RWPE2 (cell line): ENCODE results near the gene CD6.

Experiments
- ATAC-seq: fragments of 200-7000 bp; cut with Tn5 transposase; 3 replicates; pipeline ENCODE4 v1.9.1; 2021; ENCODE audit warnings: low read depth
- DNase-seq: peaks from one replicate; pipeline ENCODE4 v3.0.0-alpha.2; 2020; ENCODE audit warnings: low spot score
- H3K27ac ChIP-seq: fragments of 450-650 bp; 2 replicates; pipeline ENCODE4 v1.5.1; 2017; ENCODE audit warnings: mild to moderate bottlenecking; ENCODE audit not compliant: poor library complexity, severe bottlenecking
- H3K27me3 ChIP-seq: fragments of 250-450 bp; sonication (Bioruptor Pico); 2 replicates; pipeline ENCODE4 v1.5.1; 2021; ENCODE audit warnings: mild to moderate bottlenecking, moderate library complexity; ENCODE audit not compliant: insufficient read depth, poor library complexity, severe bottlenecking
- H3K36me3 ChIP-seq: fragments of 250-450 bp; sonication (Bioruptor Pico); 2 replicates; pipeline ENCODE4 v1.5.1; 2020; ENCODE audit warnings: low read depth, mild to moderate bottlenecking, moderate library complexity
- H3K4me1 ChIP-seq: fragments of 250-450 bp; sonication (Bioruptor Pico); 2 replicates; pipeline ENCODE4 v1.5.1; 2021; ENCODE audit warnings: mild to moderate bottlenecking, moderate library complexity; ENCODE audit not compliant: insufficient read depth, poor library complexity, severe bottlenecking
- H3K4me3 ChIP-seq: fragments of 250-450 bp; sonication (Bioruptor Pico); 2 replicates; pipeline ENCODE4 v1.5.1; 2021; ENCODE audit warnings: mild to moderate bottlenecking, moderate library complexity; ENCODE audit not compliant: severe bottlenecking
- H3K9me3 ChIP-seq: fragments of 250-450 bp; sonication (Bioruptor Pico); 2 replicates; pipeline ENCODE4 v1.5.1; 2021; ENCODE audit warnings: mild to moderate bottlenecking, moderate library complexity; ENCODE audit not compliant: severe bottlenecking
- TF ChIP-seq, protein P1 (sequence below): fragments of 450-650 bp; IDR thresholded peaks from one replicate; pipeline ENCODE4 v1.5.1; 2017; ENCODE audit warnings: mild to moderate bottlenecking, moderate library complexity; ENCODE audit not compliant: poor library complexity, severe bottlenecking

Gene CD6

DNA sequence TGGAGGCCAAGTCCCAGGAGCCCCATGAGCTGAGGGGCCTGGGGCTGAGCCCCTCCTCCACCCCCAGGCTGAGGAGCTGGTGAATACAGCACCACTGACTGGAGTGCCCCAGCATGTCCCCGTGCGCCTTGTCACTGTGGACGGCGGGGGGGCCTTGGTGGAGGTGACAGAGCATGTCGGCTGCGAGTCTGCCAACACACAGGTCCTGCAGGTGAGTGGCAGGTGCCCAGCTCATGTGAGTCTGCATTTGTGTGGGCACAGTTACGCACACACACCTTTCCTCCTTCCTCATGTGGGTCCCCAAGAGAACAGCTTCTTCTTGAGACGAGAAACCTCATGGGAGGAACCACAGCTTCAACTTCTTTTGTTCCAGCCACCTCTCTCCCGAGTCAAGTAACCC is 39.6 kb upstream of the CD6 start:
- Histone ChIP-seq H3K4me3 (no peak overlapping the region), H3K27ac (no peak overlapping the region), H3K27me3 (no peaks in the 10 kb centered on the region), H3K36me3 (peaks cover 12% of the 10 kb centered on the region), H3K4me1 (no peaks in the 10 kb centered on the region), H3K9me3 (no peaks in the 10 kb centered on the region)
- ATAC-seq (no peak), DNase-seq (no peak)
- TF ChIP-seq, protein P1, sequence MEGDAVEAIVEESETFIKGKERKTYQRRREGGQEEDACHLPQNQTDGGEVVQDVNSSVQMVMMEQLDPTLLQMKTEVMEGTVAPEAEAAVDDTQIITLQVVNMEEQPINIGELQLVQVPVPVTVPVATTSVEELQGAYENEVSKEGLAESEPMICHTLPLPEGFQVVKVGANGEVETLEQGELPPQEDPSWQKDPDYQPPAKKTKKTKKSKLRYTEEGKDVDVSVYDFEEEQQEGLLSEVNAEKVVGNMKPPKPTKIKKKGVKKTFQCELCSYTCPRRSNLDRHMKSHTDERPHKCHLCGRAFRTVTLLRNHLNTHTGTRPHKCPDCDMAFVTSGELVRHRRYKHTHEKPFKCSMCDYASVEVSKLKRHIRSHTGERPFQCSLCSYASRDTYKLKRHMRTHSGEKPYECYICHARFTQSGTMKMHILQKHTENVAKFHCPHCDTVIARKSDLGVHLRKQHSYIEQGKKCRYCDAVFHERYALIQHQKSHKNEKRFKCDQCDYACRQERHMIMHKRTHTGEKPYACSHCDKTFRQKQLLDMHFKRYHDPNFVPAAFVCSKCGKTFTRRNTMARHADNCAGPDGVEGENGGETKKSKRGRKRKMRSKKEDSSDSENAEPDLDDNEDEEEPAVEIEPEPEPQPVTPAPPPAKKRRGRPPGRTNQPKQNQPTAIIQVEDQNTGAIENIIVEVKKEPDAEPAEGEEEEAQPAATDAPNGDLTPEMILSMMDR = no peak

DNA sequence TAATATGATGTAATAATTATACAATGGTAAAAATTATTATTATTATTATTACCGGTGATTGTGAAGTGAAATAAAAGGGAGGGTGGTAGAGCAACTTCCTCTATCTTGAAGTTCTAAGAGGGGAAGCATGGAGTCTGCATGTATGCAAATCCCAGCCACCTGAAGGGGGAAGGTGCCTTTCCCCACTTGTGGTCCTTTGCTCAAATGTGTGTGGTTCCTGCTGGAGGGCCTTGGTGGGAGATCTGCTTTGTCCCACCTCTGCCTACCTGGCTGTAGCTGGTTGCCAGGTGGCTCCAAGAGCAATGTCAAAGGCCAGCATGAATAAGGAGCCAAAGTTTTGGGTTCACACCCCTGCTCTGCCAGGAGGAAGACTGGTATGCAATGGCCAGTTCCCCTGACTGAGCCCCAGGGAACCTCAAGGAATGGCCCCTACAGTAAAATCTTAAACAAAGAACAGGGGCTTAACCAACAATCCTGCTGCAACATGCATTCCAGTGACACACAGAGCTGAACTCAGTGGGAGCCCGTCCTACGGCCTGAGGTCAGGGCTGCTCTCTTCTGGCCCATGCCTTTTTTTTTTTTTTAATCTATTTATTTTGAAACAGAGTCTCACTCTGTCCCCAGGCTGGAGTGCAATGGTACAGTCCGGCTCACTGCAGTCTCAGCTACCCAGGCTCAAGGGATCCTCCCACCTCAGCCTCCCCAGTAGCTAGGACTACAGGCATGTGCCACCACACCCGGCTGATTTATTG is 38.7 kb upstream of the CD6 start:
- ATAC-seq (no peak), DNase-seq (no peak)
- TF ChIP-seq, protein P1 = no peak
- H3K4me1 ChIP-seq = no peaks in the 10 kb centered on the region
- H3K27me3 ChIP-seq = no peaks in the 10 kb centered on the region
- no peak overlapping the region for H3K27ac ChIP-seq
- no peak overlapping the region for H3K4me3 ChIP-seq
- H3K9me3 ChIP-seq = no peaks in the 10 kb centered on the region
- peaks cover 12% of the 10 kb centered on the region for H3K36me3 ChIP-seq

DNA sequence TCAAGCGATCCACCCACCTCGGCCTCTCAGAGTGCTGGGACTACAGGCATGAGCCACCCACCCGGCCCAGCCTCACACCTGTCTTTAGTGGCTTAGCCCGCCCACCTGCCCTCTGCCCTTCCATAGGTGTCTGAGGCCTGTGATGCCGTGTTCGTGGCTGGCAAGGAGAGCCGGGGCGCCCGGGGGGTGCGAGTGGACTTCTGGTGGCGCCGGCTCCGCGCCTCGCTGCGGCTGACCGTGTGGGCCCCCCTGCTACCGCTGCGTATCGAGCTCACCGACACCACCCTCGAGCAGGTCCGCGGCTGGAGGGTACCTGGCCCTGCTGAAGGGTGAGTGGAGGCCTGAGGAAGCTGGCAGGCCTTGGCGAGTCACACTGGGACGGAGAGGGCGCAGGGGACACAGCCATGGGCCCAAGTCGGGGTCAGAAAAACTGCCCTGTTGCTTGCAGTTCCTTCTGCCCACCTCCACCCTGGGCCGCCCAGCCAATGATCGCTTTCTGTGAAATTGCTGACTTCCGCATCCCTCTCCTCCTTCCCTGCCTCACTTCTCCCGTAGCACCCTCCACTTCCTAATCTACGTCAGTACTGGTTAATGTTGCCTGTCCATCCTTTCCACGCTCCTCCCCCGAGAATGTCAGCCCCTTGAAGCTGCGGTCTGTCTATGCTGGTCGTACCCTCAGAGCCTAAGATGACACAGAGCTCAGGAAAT is 37.9 kb upstream of the CD6 start:
- ATAC-seq (no peak), DNase-seq (no peak)
- no peak overlapping the region for H3K27ac ChIP-seq
- no peak overlapping the region for H3K4me3 ChIP-seq
- H3K36me3 ChIP-seq = peaks cover 12% of the 10 kb centered on the region
- no peaks in the 10 kb centered on the region for H3K9me3 ChIP-seq
- H3K4me1 ChIP-seq = no peaks in the 10 kb centered on the region
- no peaks in the 10 kb centered on the region for H3K27me3 ChIP-seq
- TF ChIP-seq, protein P1 = no peak

DNA sequence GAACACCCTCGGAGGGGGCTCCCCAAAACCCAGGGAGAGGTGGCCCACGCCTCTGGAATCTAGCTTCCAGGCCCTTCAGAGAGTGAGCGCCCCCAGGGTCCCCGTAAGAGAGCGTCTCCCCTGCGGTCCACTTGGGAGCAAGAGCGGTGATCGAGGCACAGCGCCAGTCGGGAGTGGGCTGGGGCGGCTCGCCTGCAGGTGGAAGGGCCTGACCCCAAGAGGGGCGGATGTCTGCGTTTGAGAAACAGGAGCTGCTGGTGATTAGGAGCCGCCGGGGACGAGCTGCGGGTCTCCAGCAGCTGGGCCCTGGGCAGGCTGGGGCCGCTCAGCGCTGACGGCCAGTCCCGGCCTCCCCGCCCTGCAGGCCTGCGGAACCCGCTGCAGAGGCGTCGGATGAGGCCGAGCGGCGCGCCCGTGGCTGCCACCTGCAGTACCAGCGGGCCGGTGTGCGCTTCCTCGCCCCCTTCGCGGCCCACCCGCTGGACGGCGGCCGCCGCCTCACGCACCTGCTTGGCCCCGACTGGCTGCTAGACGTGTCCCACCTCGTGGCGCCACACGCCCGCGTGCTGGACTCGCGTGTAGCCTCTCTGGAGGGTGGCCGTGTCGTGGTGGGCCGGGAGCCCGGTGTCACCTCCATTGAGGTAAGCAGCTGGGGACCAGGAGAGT is 37.2 kb upstream of the CD6 start:
- ATAC-seq (no peak), DNase-seq (no peak)
- Histone ChIP-seq H3K9me3 (no peaks in the 10 kb centered on the region), H3K36me3 (peaks cover 12% of the 10 kb centered on the region), H3K27me3 (no peaks in the 10 kb centered on the region), H3K4me3 (no peak overlapping the region), H3K27ac (no peak overlapping the region), H3K4me1 (no peaks in the 10 kb centered on the region)
- TF ChIP-seq, protein P1 = no peak
